K562 (cell line): ENCODE measurements around the gene C10orf90. TPM values are rescaled to one million over a fixed set of nuclear protein-coding genes. Genes with fewer than 3 reads are reported as not detected.

Experiments
- ATAC-seq: fragments of 200-7000 bp; cut with Tn5 transposase; 3 replicates; pipeline ENCODE4 v1.9.1; 2020; ENCODE audit warnings: moderate library complexity
- BruUV-seq: library from RNA; stranded (reverse); fragments of 400-500 nt; replicated peaks from 2 replicates; lab custom pipeline; 2021; lab: Mats Ljungman, UMichigan
- CTCF ChIA-PET: fragments of 300-600 bp; formaldehyde crosslinking; extraction: SDS; loops from one replicate; lab custom pipeline; 2021; ENCODE audit warnings: low intra/inter-chr PET ratio; lab: Yijun Ruan, JAX
- POLR2A ChIA-PET: fragments of 300-600, 350-650 bp; sonication (Branson Sonifier 250); formaldehyde crosslinking; extraction: SDS; loops from one replicate; lab custom pipeline; 2021; ENCODE audit warnings: antibody characterized with exemption, inconsistent platforms; lab: Yijun Ruan, JAX
- DNase-seq, 4 experiments: peaks; one replicate each; pipeline versions ENCODE4 v3.0.0 to v3.0.0-alpha.2; 2011 to 2018; ENCODE audit warnings: low spot score in 3 of 4, mixed read lengths in 3 of 4; ENCODE audit errors: extremely low read depth in 1 of 4
- FAIRE-seq: peaks from 2 replicates; lab custom pipeline; 2011; peaks lifted over from hg19 to GRCh38; lab: Jason Lieb, UNC
- H2AFZ ChIP-seq: 2 replicates; pipeline ENCODE4 v1.6.0; 2011; ENCODE audit warnings: low read depth, low read length, control low read depth, inconsistent platforms
- H3K27ac ChIP-seq: fragments of 200-600 bp; 3 replicates; pipeline ENCODE4 v1.8.0; 2011; ENCODE audit warnings: low read depth, mild to moderate bottlenecking, control low read depth, inconsistent platforms, low read length, moderate library complexity, mixed read lengths; ENCODE audit errors: extremely low read depth
- H3K27me3 ChIP-seq, 2 experiments: fragments of 300-600 bp in 1 of 2; 2 replicates in 1 of 2; 3 replicates in 1 of 2; pipeline versions ENCODE4 v1.6.0 to v1.8.0; 2011; ENCODE audit warnings: inconsistent platforms in 2 of 2, low read length in 2 of 2, mild to moderate bottlenecking in 1 of 2, mixed read lengths in 1 of 2, moderate library complexity in 1 of 2; ENCODE audit not compliant: control insufficient read depth in 2 of 2, insufficient read depth in 2 of 2
- H3K36me3 ChIP-seq: fragments of 300-600 bp; 3 replicates; pipeline ENCODE4 v1.8.0; 2011; ENCODE audit warnings: mild to moderate bottlenecking, low read length, inconsistent platforms; ENCODE audit not compliant: control insufficient read depth, insufficient read depth
- H3K4me1 ChIP-seq, 2 experiments: fragments of 200-600 bp in 1 of 2; replicated peaks in 1 of 2; 2 replicates in 1 of 2; 3 replicates in 1 of 2; pipeline versions ENCODE4 v1.5.1 to v1.8.0; 2011; ENCODE audit warnings: inconsistent platforms in 2 of 2, low read length in 2 of 2, mild to moderate bottlenecking in 1 of 2, mixed read lengths in 1 of 2, moderate library complexity in 1 of 2; ENCODE audit not compliant: control insufficient read depth in 2 of 2, insufficient read depth in 2 of 2
- H3K4me2 ChIP-seq: 2 replicates; pipeline ENCODE4 v1.6.1; 2011; ENCODE audit warnings: low read length, control low read depth, inconsistent platforms, mixed read lengths; ENCODE audit not compliant: insufficient read depth
- H3K4me3 ChIP-seq: fragments of 200-600 bp; sonication (generic), shearing (Covaris generic); 2 replicates; pipeline ENCODE4 v1.5.1; 2016; ENCODE audit warnings: control low read depth, inconsistent platforms
- H3K79me2 ChIP-seq: fragments of 200-600 bp; 3 replicates; pipeline ENCODE4 v1.8.0; 2011; ENCODE audit warnings: low read length, inconsistent platforms; ENCODE audit not compliant: control insufficient read depth, insufficient read depth
- H3K9ac ChIP-seq, 2 experiments: 2 replicates each; pipeline versions ENCODE4 v1.6.0 to v1.6.1; 2011; ENCODE audit warnings: low read depth in 2 of 2, low read length in 2 of 2, control low read depth in 1 of 2, inconsistent platforms in 1 of 2, mild to moderate bottlenecking in 1 of 2, mixed read lengths in 1 of 2; ENCODE audit not compliant: insufficient read depth in 1 of 2
- H3K9me1 ChIP-seq: one replicate; pipeline ENCODE4 v1.6.0; 2011; ENCODE audit warnings: inconsistent platforms, mild to moderate bottlenecking, low read length, moderate library complexity; ENCODE audit not compliant: control insufficient read depth, insufficient read depth
- H3K9me3 ChIP-seq: replicated peaks from 2 replicates; pipeline ENCODE4 v1.5.1; 2011; ENCODE audit warnings: low read depth, low read length, inconsistent platforms; ENCODE audit not compliant: control insufficient read depth, insufficient read depth
- H4K20me1 ChIP-seq: replicated peaks from 2 replicates; pipeline ENCODE4 v1.6.1; 2011; ENCODE audit warnings: low read length, inconsistent platforms, mixed read lengths; ENCODE audit not compliant: control insufficient read depth, insufficient read depth
- GMEB1 ChIP-seq: fragments of 250-450 bp; sonication (Bioruptor Pico); IDR thresholded peaks from 2 replicates; pipeline ENCODE4 v1.4.0; 2020; ENCODE audit warnings: mild to moderate bottlenecking
- THRB ChIP-seq: fragments of 450-650 bp; formaldehyde crosslinking; conservative IDR thresholded peaks from 2 replicates; pipeline ENCODE4 v1.4.0; 2022; ENCODE audit warnings: mild to moderate bottlenecking, missing genetic modification characterization
- ZNF780A ChIP-seq: fragments of 250-450 bp; sonication (Bioruptor Pico); IDR thresholded peaks from 2 replicates; pipeline ENCODE4 v1.5.0; 2021; ENCODE audit warnings: mild to moderate bottlenecking
- WGBS: fragments of 100-300 bp; shearing (Covaris generic); methylation state at CpG from one replicate; pipeline ENCODE4 v1.1.6; 2016; ENCODE audit warnings: low coverage, mixed read lengths; ENCODE audit not compliant: insufficient coverage; ENCODE audit errors: missing lambda C conversion rate; 5-methylcytosine and 5-hydroxymethylcytosine counted together
- in situ Hi-C: fragments of 300-500 bp; cut with MboI; formaldehyde crosslinking; loops from 4 replicates; pipeline ENCODE4 v1.15.0; 2018; ENCODE audit warnings: inconsistent platforms, mixed read lengths
- intact Hi-C: fragments of 100-400 bp; cut with micrococcal nuclease; formaldehyde crosslinking; loops from 2 replicates; pipeline ENCODE4 v1.14.2; 2022
- polyA plus RNA-seq, 8 experiments: library from polyadenylated mRNA; depleted of rRNA in 4 of 8; stranded (reverse) in 5 of 8; unstranded in 3 of 8; fragments of >200 nt; fragmentation: Nextera tagmentation in 2 of 8; fragmentation: Illumina TruSeq in 1 of 8; extraction: Ambion mirVana in 2 of 8; extraction: Trizol in 1 of 8; gene quantifications; 2 replicates each; pipeline versions ENCODE4 v1.2.1 to v1.2.3, GENCODE V29; 2011 to 2014; ENCODE audit warnings: inconsistent platforms in 1 of 8, missing spikeins in 1 of 8
- total RNA-seq, 7 experiments: library from RNA; depleted of rRNA in 6 of 7; stranded (reverse); fragments of >200 nt in 6 of 7; fragmentation: Illumina TruSeq in 2 of 7; extraction: Trizol in 2 of 7; gene quantifications; 2 replicates each; pipeline versions ENCODE4 v1.2.1 to v1.2.3, GENCODE V29; 2011 to 2021; ENCODE audit warnings: low replicate concordance in 1 of 7

Gene C10orf90
- total and polyA plus RNA-seq, 9 of the 15 experiments (the other 6 are each of a cell fraction or from before 2014, with no cell fraction given), result not detected

GRCh38 chr10:126422567-126422966 is 247.9 kb downstream of the C10orf90 start:
- no peak overlapping the region for H3K27ac ChIP-seq
- POLR2A ChIA-PET, result no interaction called here
- no peaks in the 10 kb centered on the region for H3K79me2 ChIP-seq
- no peak overlapping the region for H2AFZ ChIP-seq
- no peak for TF ChIP-seq GMEB1 (CRISPR knock-in tag)
- TF ChIP-seq ZNF780A (CRISPR knock-in tag), result no peak
- TF ChIP-seq THRB (CRISPR knock-in tag), result no peak
- no peaks in the 10 kb centered on the region for H4K20me1 ChIP-seq
- CTCF ChIA-PET, result no interaction called here
- H3K4me2 ChIP-seq, result no peak overlapping the region
- no peaks in the 10 kb centered on the region for H3K36me3 ChIP-seq
- no TSS peak for BruUV-seq
- intact Hi-C loops (no loop called here), in situ Hi-C loops (no loop called here)
- DNase-seq (no peak), ATAC-seq (no peak), FAIRE-seq (no peak)
- H3K9me1 ChIP-seq, result no peaks in the 10 kb centered on the region
- no peaks in the 10 kb centered on the region for H3K9me3 ChIP-seq
- no peaks in the 10 kb centered on the region for H3K27me3 ChIP-seq
- no peaks in the 10 kb centered on the region for H3K4me1 ChIP-seq
- WGBS, result 0% methylated on average over 1 of the region's 1 CpG
- H3K9ac ChIP-seq, result no peak overlapping the region
- H3K4me3 ChIP-seq, result no peak overlapping the region
